GM12892 (cell line): ENCODE results near the gene KCNJ5.

Experiments used
- DNase-seq: peaks from one replicate; pipeline ENCODE4 v3.0.0; 2011; ENCODE audit not compliant: insufficient read length
- FAIRE-seq: peaks from 2 replicates; lab custom pipeline; 2011; peaks lifted over from hg19 to GRCh38; lab: Jason Lieb, UNC
- POLR2A ChIP-seq: IDR thresholded peaks from 2 replicates; pipeline ENCODE4 v1.6.1; 2011; ENCODE audit warnings: low read depth, low read length, control low read depth
- POLR2AphosphoS5 ChIP-seq: IDR thresholded peaks from 2 replicates; pipeline ENCODE4 v1.6.1; 2011; ENCODE audit warnings: low read depth, low read length, control low read depth
- TAF1 ChIP-seq: IDR thresholded peaks from 2 replicates; pipeline ENCODE4 v1.6.1; 2011; ENCODE audit warnings: low read depth, mild to moderate bottlenecking, control low read depth, low read length, borderline replicate concordance

KCNJ5 gene

DNA sequence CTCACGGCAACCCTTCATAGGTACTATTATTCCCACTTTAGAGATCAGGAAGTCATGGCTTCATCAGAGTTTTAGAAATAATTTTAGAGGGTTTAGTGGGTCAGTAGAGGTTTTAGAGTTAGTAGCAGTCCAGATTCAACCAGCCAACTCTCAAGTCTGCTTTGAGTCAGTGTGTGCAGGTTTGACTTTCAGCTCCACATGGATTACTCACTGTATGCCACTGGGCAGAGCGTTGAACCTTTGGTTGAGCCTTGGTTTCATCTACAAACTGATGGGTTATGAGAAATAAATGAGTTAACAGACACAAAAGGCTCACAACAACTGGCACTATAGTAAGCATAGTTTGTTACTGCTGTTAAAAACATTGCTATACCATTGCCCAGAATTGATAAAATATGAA, 70.5 kb downstream of the KCNJ5 start:
- DNase-seq: no peak
- TF ChIP-seq TAF1 (no peak), POLR2A (no peak), POLR2AphosphoS5 (no peak)
- no peak for FAIRE-seq

DNA sequence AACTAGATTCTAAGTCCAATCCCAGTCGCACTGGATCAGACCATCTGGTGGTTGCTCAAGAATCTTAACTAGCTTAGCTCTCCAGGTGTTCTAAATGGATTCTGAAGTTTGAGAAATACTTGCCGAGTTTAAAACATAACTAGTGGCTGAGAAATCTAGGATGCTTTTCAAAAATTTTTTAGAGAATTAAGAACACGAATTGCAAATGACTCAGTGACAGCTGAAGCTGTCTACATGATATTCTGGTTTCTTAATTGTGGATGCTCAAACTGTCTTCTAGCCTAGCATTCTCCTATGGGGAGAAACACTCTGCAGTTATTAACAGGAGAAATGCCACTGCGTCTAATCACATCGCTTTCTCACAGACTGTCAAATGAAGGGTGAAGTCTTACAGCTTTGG, 71.7 kb downstream of the KCNJ5 start:
- TF ChIP-seq POLR2AphosphoS5 (no peak), POLR2A (no peak), TAF1 (no peak)
- no peak for DNase-seq
- FAIRE-seq: no peak

DNA sequence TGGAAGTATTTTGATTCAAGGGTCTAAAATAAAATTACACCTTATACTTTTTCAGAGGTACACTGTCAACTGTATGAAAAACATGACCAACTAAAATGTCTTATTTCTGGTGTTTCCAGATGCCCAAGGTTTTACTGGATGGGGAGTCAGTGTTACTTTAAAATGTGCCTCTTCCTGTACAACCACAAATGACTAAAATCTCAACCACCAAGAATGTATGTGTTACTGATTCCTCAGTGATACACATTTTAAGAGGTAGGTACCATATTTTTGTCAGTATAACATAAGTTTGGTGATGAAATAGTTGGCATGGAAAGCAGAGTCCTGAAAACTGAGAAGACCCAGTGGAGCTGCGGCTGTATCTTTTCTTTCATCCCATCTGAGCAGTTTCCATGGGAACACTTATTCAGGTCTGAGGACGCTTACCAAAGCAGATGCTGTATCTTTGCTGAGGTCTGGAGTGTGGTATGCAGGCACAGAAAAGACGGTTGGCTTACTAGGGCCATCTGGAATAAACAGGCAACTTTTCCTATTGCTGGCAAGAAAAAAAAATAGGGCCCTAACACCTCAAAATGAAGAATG, 72.7 kb downstream of the KCNJ5 start:
- no peak for FAIRE-seq
- DNase-seq: no peak
- no peak for TF ChIP-seq TAF1
- no peak for TF ChIP-seq POLR2AphosphoS5
- TF ChIP-seq POLR2A: no peak

DNA sequence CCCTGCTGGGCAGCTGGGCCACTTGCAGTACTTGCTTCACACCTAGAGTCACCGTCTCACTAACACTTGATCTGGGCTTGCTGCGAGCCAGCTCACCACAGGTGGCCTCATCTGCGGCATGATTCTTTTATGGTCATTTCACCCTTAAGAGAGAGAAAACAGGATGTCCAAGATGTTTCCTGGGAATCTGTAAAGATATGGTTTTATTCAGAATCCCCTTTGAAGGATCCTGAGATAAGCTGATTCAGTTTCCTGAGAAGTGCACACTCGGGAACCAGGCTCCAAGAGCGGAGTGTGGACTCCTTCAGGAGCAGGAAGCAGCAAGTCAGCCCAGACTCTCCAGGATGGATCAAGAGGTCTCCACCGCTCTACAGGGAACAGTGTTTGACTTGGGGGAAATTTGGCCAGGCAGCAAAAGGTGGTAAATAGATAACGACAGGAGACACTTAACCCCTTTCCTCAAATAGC, 73.3 kb downstream of the KCNJ5 start:
- DNase-seq (no peak), FAIRE-seq (peak; percentile 78)
- no peak for TF ChIP-seq TAF1
- no peak for TF ChIP-seq POLR2A

DNA sequence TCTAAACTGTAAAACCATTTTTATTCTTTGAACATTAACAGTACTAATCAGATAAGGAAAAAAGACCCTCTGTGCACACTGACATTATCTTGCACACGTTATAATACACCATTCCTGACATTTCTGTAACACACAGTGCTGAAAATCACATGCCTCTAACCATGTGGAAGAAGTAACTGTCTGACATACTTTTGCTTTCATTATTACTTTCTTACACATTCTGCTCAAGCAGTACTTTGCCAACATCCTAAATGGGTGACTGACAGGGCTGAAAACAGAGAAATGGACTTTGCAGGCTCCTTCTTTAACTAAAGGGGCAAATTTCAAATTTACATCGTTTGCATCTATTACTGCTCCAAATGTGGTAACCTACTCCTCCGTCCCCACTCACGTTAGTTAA, 74.3 kb downstream of the KCNJ5 start:
- DNase-seq: no peak
- peak; percentile 92 for FAIRE-seq
- TF ChIP-seq TAF1: no peak
- TF ChIP-seq POLR2AphosphoS5: no peak
- TF ChIP-seq POLR2A: no peak

DNA sequence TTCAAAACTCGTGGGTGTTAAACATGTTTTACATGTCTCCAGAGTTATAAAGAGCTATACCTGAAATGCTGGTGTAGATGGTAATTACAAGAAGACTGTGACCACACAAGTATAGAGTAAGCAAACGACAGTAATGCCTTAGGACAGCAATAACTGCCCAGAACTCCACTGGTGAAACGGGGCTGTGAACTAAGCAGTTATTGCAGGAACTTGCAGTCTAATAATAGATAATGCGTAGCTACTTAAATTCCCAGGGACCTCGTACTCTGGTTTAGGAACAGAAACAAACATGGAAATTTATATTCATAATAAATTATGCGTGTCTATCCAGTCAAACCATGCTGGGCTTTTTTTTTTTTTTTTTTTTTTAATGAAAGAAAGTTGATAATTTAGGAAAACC, 76.4 kb downstream of the KCNJ5 start:
- TF ChIP-seq POLR2AphosphoS5 (no peak), POLR2A (no peak), TAF1 (no peak)
- DNase-seq: no peak
- no peak for FAIRE-seq

DNA sequence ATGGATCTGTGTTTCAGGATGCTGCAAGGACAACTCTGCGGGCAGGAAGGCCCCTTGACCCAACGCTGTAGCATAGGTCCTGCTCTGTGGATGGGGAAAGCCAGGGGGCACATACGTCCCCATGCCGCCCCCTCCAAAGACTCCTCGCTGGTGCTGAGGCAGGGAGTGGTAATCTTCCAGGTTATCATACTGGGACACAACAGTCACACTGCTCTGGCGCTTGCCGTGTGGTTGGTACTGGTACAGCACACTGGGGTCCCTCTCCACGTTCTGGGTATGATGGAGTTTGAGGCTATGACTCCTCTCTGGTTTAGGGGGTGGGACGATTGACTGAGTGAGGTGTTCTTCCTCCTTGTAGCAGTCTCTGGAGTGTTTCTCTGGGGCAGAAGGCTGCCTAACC, 77.8 kb downstream of the KCNJ5 start:
- FAIRE-seq (no peak), DNase-seq (no peak)
- TF ChIP-seq POLR2AphosphoS5: no peak
- TF ChIP-seq TAF1: no peak
- TF ChIP-seq POLR2A: no peak
